Mesodermal cell (in vitro differentiated cells): Measurements from ENCODE around the gene TTC39A.

Source experiments
- H3K27ac ChIP-seq: 2 replicates; pipeline ENCODE4 v1.7.0; 2013; ENCODE audit warnings: mild to moderate bottlenecking, low read depth, low read length, moderate library complexity; ENCODE audit not compliant: severe bottlenecking
- H3K36me3 ChIP-seq: 2 replicates; pipeline ENCODE4 v1.7.1; 2013; ENCODE audit warnings: mild to moderate bottlenecking, low read length, moderate library complexity; ENCODE audit not compliant: control insufficient read depth, insufficient read depth
- H3K4me1 ChIP-seq: one replicate; pipeline ENCODE4 v1.7.1; 2013; ENCODE audit warnings: mild to moderate bottlenecking, low read length; ENCODE audit not compliant: insufficient read depth, control insufficient read depth, poor library complexity, severe bottlenecking
- H3K4me3 ChIP-seq: 2 replicates; pipeline ENCODE4 v1.7.0; 2013; ENCODE audit warnings: low read length, control low read depth, mild to moderate bottlenecking; ENCODE audit not compliant: insufficient read depth, poor library complexity, severe bottlenecking; ENCODE audit errors: extremely low read depth
- H3K9me3 ChIP-seq: 2 replicates; pipeline ENCODE4 v1.7.1; 2013; ENCODE audit warnings: mild to moderate bottlenecking, low read length, moderate library complexity; ENCODE audit not compliant: control insufficient read depth
- WGBS, 2 experiments: methylation state at CpG; one replicate each; pipeline ENCODE4 v1.1.5; 2013; ENCODE audit warnings: missing lambda C conversion rate in 2 of 2; ENCODE audit not compliant: insufficient coverage in 2 of 2; 5-methylcytosine and 5-hydroxymethylcytosine counted together

Gene TTC39A

GRCh38 chr1:51336711-51337110 is 6.3 kb upstream of the TTC39A start:
- Histone ChIP-seq H3K4me3 (no peak overlapping the region), H3K9me3 (no peaks in the 10 kb centered on the region), H3K36me3 (no peaks in the 10 kb centered on the region), H3K27ac (no peak overlapping the region), H3K4me1 (peaks cover 4% of the 10 kb centered on the region)
- WGBS, 2 experiments, result 80 to 85% methylated on average over 3 to 4 of the region's 4 CpGs

- H3K27ac ChIP-seq, result no peak overlapping the region
- WGBS, 2 experiments, result 95 to 100% methylated on average over 1 to 2 of the region's 3 CpGs
- no peaks in the 10 kb centered on the region for H3K9me3 ChIP-seq
- H3K4me1 ChIP-seq, result peaks cover 11% of the 10 kb centered on the region
- H3K36me3 ChIP-seq, result no peaks in the 10 kb centered on the region
- no peak overlapping the region for H3K4me3 ChIP-seq
Observed at GRCh38 chr1:51336004-51336403, 5.6 kb upstream of the TTC39A start.

DNA sequence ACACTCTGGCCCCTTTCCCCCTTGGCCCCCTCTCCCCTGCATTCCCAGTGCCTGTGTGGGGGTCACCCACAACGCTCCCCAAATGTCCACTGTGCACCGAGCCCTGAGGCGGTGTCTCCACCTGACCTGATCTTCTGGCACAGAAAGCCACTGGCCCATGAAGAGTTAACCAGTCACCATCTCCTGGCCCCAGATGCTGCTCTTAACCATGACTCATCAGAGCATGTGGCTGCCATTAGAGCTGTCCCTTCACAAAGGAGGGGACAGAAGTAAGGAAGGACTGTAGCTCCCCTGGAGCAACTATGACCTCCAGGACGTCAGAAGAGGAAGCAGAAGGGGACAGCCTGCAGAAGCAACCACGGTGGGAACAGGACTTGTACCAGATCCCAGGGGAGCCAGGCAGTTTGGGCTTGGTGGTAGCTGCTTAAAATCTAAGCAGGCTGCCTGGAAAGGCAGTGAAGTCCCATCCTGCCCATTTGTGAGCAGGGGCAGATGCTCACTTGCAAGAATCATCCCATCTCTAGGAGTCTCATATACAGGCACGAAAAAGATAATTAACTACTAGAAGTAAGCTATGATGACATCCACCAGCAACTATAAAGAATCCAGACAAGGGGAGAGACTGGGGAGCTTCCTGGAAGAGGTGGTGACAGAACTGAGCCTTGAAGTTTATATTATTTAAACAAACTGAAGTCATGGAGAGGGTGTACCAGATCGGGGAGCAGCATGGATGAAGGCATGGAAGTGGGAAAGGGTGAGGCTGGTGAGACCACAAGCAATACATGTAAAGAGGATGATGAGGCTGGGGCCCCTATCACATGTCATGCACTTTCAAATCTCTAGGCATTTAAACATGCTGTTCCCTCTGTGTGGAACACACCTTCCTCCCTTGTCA is 1.1 kb upstream of the TTC39A start:
- peaks cover 14% of the 10 kb centered on the region for H3K4me1 ChIP-seq
- no peaks in the 10 kb centered on the region for H3K9me3 ChIP-seq
- peak overlapping the region; percentile 33 for H3K4me3 ChIP-seq
- 34 to 38% methylated on average over 5 to 6 of the region's 7 CpGs for WGBS, 2 experiments
- H3K36me3 ChIP-seq, result no peaks in the 10 kb centered on the region
- H3K27ac ChIP-seq, result peak overlapping the region; percentile 74

GRCh38 chr1:51329443-51330325 is 678 bp downstream of the TTC39A start:
- Histone ChIP-seq H3K27ac (no peak overlapping the region), H3K4me1 (peaks cover 14% of the 10 kb centered on the region), H3K36me3 (no peaks in the 10 kb centered on the region), H3K9me3 (no peaks in the 10 kb centered on the region), H3K4me3 (no peak overlapping the region)
- WGBS, 2 experiments, result 32 to 44% methylated on average over 18 to 22 of the region's 26 CpGs

DNA sequence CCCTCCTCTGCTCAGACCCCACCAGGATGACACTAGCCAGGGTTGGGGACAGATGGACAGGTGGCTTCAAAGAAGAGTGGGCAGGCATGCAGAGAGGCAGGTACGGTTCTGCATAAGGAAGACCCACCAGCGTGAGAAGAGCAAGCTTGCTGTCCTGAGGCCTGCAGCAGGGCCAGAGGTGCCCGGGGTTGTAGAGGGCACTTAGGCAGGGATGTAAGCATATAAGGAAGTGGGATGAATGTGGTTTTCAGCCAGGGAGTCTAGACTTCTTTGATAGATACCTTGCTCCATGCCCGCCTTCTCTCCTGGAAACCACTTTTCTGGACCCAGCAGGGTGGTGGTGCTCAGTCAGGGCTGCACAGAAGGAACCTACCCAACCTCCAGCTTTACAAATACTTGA is 1.4 kb downstream of the TTC39A start:
- H3K36me3 ChIP-seq, result no peaks in the 10 kb centered on the region
- H3K9me3 ChIP-seq, result no peaks in the 10 kb centered on the region
- H3K4me3 ChIP-seq, result no peak overlapping the region
- 87 to 100% methylated on average over 2 to 4 of the region's 4 CpGs for WGBS, 2 experiments
- peaks cover 14% of the 10 kb centered on the region for H3K4me1 ChIP-seq
- no peak overlapping the region for H3K27ac ChIP-seq

- Histone ChIP-seq H3K36me3 (no peaks in the 10 kb centered on the region), H3K4me1 (peaks cover 14% of the 10 kb centered on the region), H3K27ac (no peak overlapping the region), H3K9me3 (no peaks in the 10 kb centered on the region), H3K4me3 (no peak overlapping the region)
- 100% methylated on average over 1 of the region's 3 CpGs; no CpG with 5 or more reads in 1 of the 2 experiments for WGBS, 2 experiments
Observed at GRCh38 chr1:51328279-51328678, 2.1 kb downstream of the TTC39A start.

DNA sequence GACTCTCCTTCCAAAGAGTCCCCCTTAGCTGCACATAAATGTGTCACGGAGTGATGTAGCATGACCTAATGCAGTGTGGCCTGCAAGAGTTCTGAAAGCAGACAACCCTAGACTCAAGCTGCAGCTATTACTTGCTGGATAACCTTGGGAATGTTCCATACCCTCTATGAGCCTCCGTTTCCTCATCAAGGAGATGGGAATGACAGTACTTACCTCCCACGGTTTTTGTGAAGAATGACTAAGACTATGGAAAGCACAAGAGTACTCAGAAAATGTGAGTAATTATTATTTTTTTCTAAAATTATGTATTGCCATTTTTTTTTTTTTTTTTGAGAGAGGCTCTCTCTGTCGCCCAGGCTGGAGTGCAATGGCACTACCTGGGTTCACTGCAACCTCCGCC is 3.0 kb downstream of the TTC39A start:
- Histone ChIP-seq H3K4me1 (peaks cover 14% of the 10 kb centered on the region), H3K9me3 (no peaks in the 10 kb centered on the region), H3K36me3 (no peaks in the 10 kb centered on the region), H3K27ac (no peak overlapping the region), H3K4me3 (no peak overlapping the region)
- 84 to 86% methylated on average over 3 to 4 of the region's 5 CpGs for WGBS, 2 experiments

GRCh38 chr1:51326839-51327238 is 3.5 kb downstream of the TTC39A start:
- 93 to 100% methylated on average over 1 to 3 of the region's 8 CpGs for WGBS, 2 experiments

GRCh38 chr1:51325878-51326755 is 4.2 kb downstream of the TTC39A start:
- 90 to 92% methylated on average over 10 of the region's 16 CpGs for WGBS, 2 experiments
- Histone ChIP-seq H3K36me3 (no peaks in the 10 kb centered on the region), H3K4me3 (no peak overlapping the region), H3K4me1 (peaks cover 4% of the 10 kb centered on the region), H3K9me3 (no peaks in the 10 kb centered on the region), H3K27ac (no peak overlapping the region)

More at GRCh38 chr1:51326839-51327238, 3.5 kb downstream of the TTC39A start:
- Histone ChIP-seq H3K36me3 (no peaks in the 10 kb centered on the region), H3K4me3 (no peak overlapping the region), H3K9me3 (no peaks in the 10 kb centered on the region), H3K27ac (no peak overlapping the region), H3K4me1 (peaks cover 11% of the 10 kb centered on the region)

DNA sequence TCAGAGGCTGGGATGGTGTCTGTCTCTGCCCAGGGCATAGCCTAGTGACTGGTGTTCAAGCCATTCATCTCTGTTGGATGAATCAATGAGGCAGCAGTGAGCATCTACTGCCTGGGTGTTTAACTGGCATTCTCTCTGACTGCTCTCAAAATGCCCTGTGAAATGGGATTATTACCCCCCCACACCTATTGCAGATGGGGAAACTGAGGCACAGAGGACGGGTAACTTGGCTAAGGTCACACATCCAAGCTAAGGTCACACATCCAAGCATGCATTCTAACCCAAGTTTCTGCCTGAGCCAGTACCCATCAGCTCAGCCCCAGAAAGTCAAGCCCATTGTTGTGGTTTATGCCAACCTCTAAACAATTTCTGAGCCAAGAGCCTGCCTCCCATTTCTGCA is 5.0 kb downstream of the TTC39A start:
- Histone ChIP-seq H3K4me1 (no peaks in the 10 kb centered on the region), H3K9me3 (no peaks in the 10 kb centered on the region), H3K4me3 (no peak overlapping the region), H3K27ac (no peak overlapping the region), H3K36me3 (no peaks in the 10 kb centered on the region)
- 100% methylated on average over 1 of the region's 1 CpG; no CpG with 5 or more reads in 1 of the 2 experiments for WGBS, 2 experiments
